ENCODE results near the gene FAM25G. TPM values are rescaled to one million over a fixed set of nuclear protein-coding genes. Genes with fewer than 3 reads are reported as not detected.
A peak's percentile ranks its signal among the peaks of the same experiment; 100 is the strongest.

Gene FAM25G
- total RNA-seq, 1 experiment from 2014 or later: not detected

- H3K27ac ChIP-seq (ENCODE audit: low read depth, low read length): no peak overlapping the region
- intact Hi-C loops (cut with micrococcal nuclease): no loop called here
- peaks cover 3 to 23% of the 10 kb centered on the region in 2 experiments for H3K4me1 ChIP-seq (ENCODE audit: control insufficient read depth in 1 of 2, insufficient read depth in 2 of 2, low read length in 2 of 2)
- H3K4me3 ChIP-seq (replicated peaks in 1 of 2; ENCODE audit: low read depth in 1 of 2, low read length in 2 of 2): no peak overlapping the region
- RAD21 ChIA-PET (ENCODE audit: low non-redundant PET in 1 of 2, low total read pairs in 2 of 2, uncharacterized antibody in 2 of 2, unreplicated experiment in 2 of 2): no interaction called here
- H3K9ac ChIP-seq (ENCODE audit: low read length): no peak overlapping the region
- TF ChIP-seq ZNF274 (IDR thresholded peaks at IDR 0.05; ENCODE audit: low read depth, low read length) (no peak), CEBPB (IDR thresholded peaks at IDR 0.05; ENCODE audit: low read depth) (no peak), EZH2 (IDR thresholded peaks at IDR 0.05) (no peak), SRF (IDR thresholded peaks at IDR 0.05; ENCODE audit: low read depth) (no peak), CBX3 (IDR thresholded peaks at IDR 0.05; ENCODE audit: low read depth) (no peak), TCF7L2 (IDR thresholded peaks at IDR 0.05; ENCODE audit: borderline replicate concordance, extremely low read depth, insufficient read depth, insufficient read length) (no peak), YY1 (IDR thresholded peaks at IDR 0.05; ENCODE audit: extremely low read depth, insufficient replicate concordance, low read depth, low read length) (no peak), FOSL1 (IDR thresholded peaks at IDR 0.05; ENCODE audit: low read depth) (no peak), POLR2AphosphoS5 (IDR thresholded peaks at IDR 0.05; ENCODE audit: low read depth, low read length) (no peak), SIN3A (IDR thresholded peaks at IDR 0.05; ENCODE audit: low read depth) (no peak), JUND (IDR thresholded peaks at IDR 0.05) (no peak), SP1 (IDR thresholded peaks at IDR 0.05; ENCODE audit: low read depth) (no peak), POLR2A (IDR thresholded peaks at IDR 0.05; ENCODE audit: borderline replicate concordance, extremely low read depth, insufficient read depth, insufficient read length) (no peak), ZFX (IDR thresholded peaks at IDR 0.05) (no peak), ZBTB33 (IDR thresholded peaks at IDR 0.05; ENCODE audit: extremely low read depth, insufficient replicate concordance, low read length) (no peak), RAD21 (IDR thresholded peaks at IDR 0.05; ENCODE audit: low read depth) (no peak)
- TF ChIP-seq, protein P1, sequence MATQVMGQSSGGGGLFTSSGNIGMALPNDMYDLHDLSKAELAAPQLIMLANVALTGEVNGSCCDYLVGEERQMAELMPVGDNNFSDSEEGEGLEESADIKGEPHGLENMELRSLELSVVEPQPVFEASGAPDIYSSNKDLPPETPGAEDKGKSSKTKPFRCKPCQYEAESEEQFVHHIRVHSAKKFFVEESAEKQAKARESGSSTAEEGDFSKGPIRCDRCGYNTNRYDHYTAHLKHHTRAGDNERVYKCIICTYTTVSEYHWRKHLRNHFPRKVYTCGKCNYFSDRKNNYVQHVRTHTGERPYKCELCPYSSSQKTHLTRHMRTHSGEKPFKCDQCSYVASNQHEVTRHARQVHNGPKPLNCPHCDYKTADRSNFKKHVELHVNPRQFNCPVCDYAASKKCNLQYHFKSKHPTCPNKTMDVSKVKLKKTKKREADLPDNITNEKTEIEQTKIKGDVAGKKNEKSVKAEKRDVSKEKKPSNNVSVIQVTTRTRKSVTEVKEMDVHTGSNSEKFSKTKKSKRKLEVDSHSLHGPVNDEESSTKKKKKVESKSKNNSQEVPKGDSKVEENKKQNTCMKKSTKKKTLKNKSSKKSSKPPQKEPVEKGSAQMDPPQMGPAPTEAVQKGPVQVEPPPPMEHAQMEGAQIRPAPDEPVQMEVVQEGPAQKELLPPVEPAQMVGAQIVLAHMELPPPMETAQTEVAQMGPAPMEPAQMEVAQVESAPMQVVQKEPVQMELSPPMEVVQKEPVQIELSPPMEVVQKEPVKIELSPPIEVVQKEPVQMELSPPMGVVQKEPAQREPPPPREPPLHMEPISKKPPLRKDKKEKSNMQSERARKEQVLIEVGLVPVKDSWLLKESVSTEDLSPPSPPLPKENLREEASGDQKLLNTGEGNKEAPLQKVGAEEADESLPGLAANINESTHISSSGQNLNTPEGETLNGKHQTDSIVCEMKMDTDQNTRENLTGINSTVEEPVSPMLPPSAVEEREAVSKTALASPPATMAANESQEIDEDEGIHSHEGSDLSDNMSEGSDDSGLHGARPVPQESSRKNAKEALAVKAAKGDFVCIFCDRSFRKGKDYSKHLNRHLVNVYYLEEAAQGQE (IDR thresholded peaks at IDR 0.05; ENCODE audit: low read depth): no peak
- TF ChIP-seq, protein P2, sequence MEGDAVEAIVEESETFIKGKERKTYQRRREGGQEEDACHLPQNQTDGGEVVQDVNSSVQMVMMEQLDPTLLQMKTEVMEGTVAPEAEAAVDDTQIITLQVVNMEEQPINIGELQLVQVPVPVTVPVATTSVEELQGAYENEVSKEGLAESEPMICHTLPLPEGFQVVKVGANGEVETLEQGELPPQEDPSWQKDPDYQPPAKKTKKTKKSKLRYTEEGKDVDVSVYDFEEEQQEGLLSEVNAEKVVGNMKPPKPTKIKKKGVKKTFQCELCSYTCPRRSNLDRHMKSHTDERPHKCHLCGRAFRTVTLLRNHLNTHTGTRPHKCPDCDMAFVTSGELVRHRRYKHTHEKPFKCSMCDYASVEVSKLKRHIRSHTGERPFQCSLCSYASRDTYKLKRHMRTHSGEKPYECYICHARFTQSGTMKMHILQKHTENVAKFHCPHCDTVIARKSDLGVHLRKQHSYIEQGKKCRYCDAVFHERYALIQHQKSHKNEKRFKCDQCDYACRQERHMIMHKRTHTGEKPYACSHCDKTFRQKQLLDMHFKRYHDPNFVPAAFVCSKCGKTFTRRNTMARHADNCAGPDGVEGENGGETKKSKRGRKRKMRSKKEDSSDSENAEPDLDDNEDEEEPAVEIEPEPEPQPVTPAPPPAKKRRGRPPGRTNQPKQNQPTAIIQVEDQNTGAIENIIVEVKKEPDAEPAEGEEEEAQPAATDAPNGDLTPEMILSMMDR (IDR thresholded peaks at IDR 0.05 in 2 of 3, conservative IDR thresholded peaks at IDR 0.05 in 1 of 3; ENCODE audit: borderline replicate concordance in 1 of 3, insufficient read depth in 1 of 3, low read depth in 2 of 3, low read length in 2 of 3): no peak
- TF ChIP-seq, protein P3, sequence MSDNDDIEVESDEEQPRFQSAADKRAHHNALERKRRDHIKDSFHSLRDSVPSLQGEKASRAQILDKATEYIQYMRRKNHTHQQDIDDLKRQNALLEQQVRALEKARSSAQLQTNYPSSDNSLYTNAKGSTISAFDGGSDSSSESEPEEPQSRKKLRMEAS (IDR thresholded peaks at IDR 0.05): no peak
- TF ChIP-seq, protein P4, sequence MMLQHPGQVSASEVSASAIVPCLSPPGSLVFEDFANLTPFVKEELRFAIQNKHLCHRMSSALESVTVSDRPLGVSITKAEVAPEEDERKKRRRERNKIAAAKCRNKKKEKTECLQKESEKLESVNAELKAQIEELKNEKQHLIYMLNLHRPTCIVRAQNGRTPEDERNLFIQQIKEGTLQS (IDR thresholded peaks at IDR 0.05): no peak
- H3K79me2 ChIP-seq (ENCODE audit: insufficient read depth, low read length): no peaks in the 10 kb centered on the region
- peak overlapping the region; percentile 21 for H2AFZ ChIP-seq (ENCODE audit: low read depth, low read length, poor library complexity, severe bottlenecking)
- H3K9me2 ChIP-seq (ENCODE audit: insufficient read depth): no peaks in the 10 kb centered on the region
- peak overlapping the region; percentile 37 for H3K4me2 ChIP-seq (ENCODE audit: low read length)
- DNase-seq (ENCODE audit: low read depth, low spot score) (no peak), ATAC-seq (no peak)
- CTCF ChIA-PET: no interaction called here
- POLR2A ChIA-PET: no interaction called here
- H3K27me3 ChIP-seq (ENCODE audit: insufficient read depth, low read length): no peaks in the 10 kb centered on the region
- no peaks in the 10 kb centered on the region for H3K36me3 ChIP-seq (ENCODE audit: control insufficient read depth in 1 of 2, insufficient read depth in 2 of 2, low read length in 2 of 2)
- no peaks in the 10 kb centered on the region for H3K9me3 ChIP-seq (ENCODE audit: control insufficient read depth in 1 of 2, insufficient read depth in 1 of 2, low read depth in 1 of 2, low read length in 2 of 2)
- no TSS peak for BruUV-seq (replicated peaks)
- H4K20me1 ChIP-seq (ENCODE audit: insufficient read depth): no peaks in the 10 kb centered on the region
Measured at GRCh38 chr10:47458466-47459154, 32.9 kb downstream of the FAM25G start.
